GM23338 (cell line): ENCODE results near the gene SAP130. TPM values are rescaled to one million over a fixed set of nuclear protein-coding genes. Genes with fewer than 3 reads are reported as not detected.

ENCODE experiments used
- ATAC-seq: fragments of 200-7000 bp; cut with Tn5 transposase; 3 replicates; pipeline ENCODE4 v1.9.1; 2020
- DNase-seq: peaks from one replicate; pipeline ENCODE4 v3.0.0-alpha.2; 2015; ENCODE audit warnings: low spot score
- H2AFZ ChIP-seq: fragments of 200-600 bp; sonication (generic); 2 replicates; pipeline ENCODE4 v1.8.0; 2016; ENCODE audit warnings: antibody characterized with exemption, mild to moderate bottlenecking, moderate library complexity
- H3F3A ChIP-seq: fragments of 200-600 bp; sonication (generic); replicated peaks from 2 replicates; pipeline ENCODE4 v1.8.0; 2017; ENCODE audit warnings: antibody characterized with exemption, mixed run types, low read depth
- H3K27ac ChIP-seq: fragments of 200-600 bp; sonication (generic); 2 replicates; pipeline ENCODE4 v1.6.1; 2016; ENCODE audit warnings: low read depth
- H3K27me3 ChIP-seq: fragments of 200-600 bp; sonication (generic); 2 replicates; pipeline ENCODE4 v1.8.0; 2016; ENCODE audit warnings: mild to moderate bottlenecking, mixed run types, moderate library complexity; ENCODE audit not compliant: insufficient read depth
- H3K36me3 ChIP-seq: fragments of 200-600 bp; sonication (generic); 2 replicates; pipeline ENCODE4 v1.8.0; 2016; ENCODE audit warnings: mild to moderate bottlenecking; ENCODE audit not compliant: insufficient read depth
- H3K4me1 ChIP-seq: fragments of 200-600 bp; sonication (generic); 2 replicates; pipeline ENCODE4 v1.8.0; 2016; ENCODE audit warnings: mild to moderate bottlenecking, moderate library complexity; ENCODE audit not compliant: insufficient read depth
- H3K4me2 ChIP-seq: fragments of 200-600 bp; sonication (generic); 2 replicates; pipeline ENCODE4 v1.7.1; 2017; ENCODE audit warnings: mixed run types
- H3K4me3 ChIP-seq: fragments of 200-600 bp; sonication (generic); 2 replicates; pipeline ENCODE4 v1.6.1; 2016; ENCODE audit warnings: mixed run types
- H3K79me2 ChIP-seq: fragments of 200-600 bp; sonication (generic); replicated peaks from 2 replicates; pipeline ENCODE4 v1.8.0; 2017; ENCODE audit warnings: mild to moderate bottlenecking; ENCODE audit not compliant: insufficient read depth
- H3K9me2 ChIP-seq: fragments of 200-600 bp; sonication (generic); 2 replicates; pipeline ENCODE4 v1.8.0; 2017; ENCODE audit not compliant: insufficient read depth
- H4K20me1 ChIP-seq: fragments of 200-600 bp; sonication (generic); replicated peaks from 2 replicates; pipeline ENCODE4 v1.8.0; 2017; ENCODE audit warnings: mild to moderate bottlenecking; ENCODE audit not compliant: insufficient read depth
- H3K27ac Mint-ChIP-seq: 2 replicates; pipeline ENCODE4 v1.8.0; 2020; ENCODE audit warnings: inconsistent platforms, mild to moderate bottlenecking, moderate library complexity, mixed read lengths
- H3K27me3 Mint-ChIP-seq: 3 replicates; pipeline ENCODE4 v1.8.0; 2022; ENCODE audit warnings: low read depth, mild to moderate bottlenecking, moderate library complexity, mixed read lengths, inconsistent platforms; ENCODE audit not compliant: insufficient read depth, poor library complexity
- H3K36me3 Mint-ChIP-seq: 3 replicates; pipeline ENCODE4 v1.8.0; 2021; ENCODE audit warnings: low read depth, mild to moderate bottlenecking, inconsistent platforms, moderate library complexity, mixed read lengths
- H3K4me1 Mint-ChIP-seq: 3 replicates; pipeline ENCODE4 v1.8.0; 2020; ENCODE audit warnings: mild to moderate bottlenecking, inconsistent platforms, mixed read lengths
- H3K4me3 Mint-ChIP-seq: 3 replicates; pipeline ENCODE4 v1.8.0; 2021; ENCODE audit warnings: moderate library complexity, mild to moderate bottlenecking, inconsistent platforms, mixed read lengths
- H3K9me3 Mint-ChIP-seq: 3 replicates; pipeline ENCODE4 v1.8.0; 2020; ENCODE audit warnings: moderate library complexity, mild to moderate bottlenecking, inconsistent platforms, mixed read lengths
- EZH2 ChIP-seq: fragments of 200-600 bp; sonication (generic); IDR thresholded peaks from one replicate; pipeline ENCODE4 v1.8.0; 2017; ENCODE audit warnings: antibody characterized with exemption, mild to moderate bottlenecking, low read depth; ENCODE audit not compliant: unreplicated experiment
- EZH2phosphoT487 ChIP-seq: fragments of 200-600 bp; sonication (generic); IDR thresholded peaks from one replicate; pipeline ENCODE4 v1.8.1; 2018; ENCODE audit warnings: antibody characterized with exemption; ENCODE audit not compliant: unreplicated experiment
- NANOG ChIP-seq: IDR thresholded peaks from 2 replicates; pipeline ENCODE4 v1.6.1; 2016; ENCODE audit warnings: antibody characterized with exemption, borderline replicate concordance
- STAT1 ChIP-seq: IDR thresholded peaks from one replicate; pipeline ENCODE4 v1.6.1; 2016; ENCODE audit warnings: antibody characterized with exemption; ENCODE audit not compliant: unreplicated experiment
- polyA plus RNA-seq: library from polyadenylated mRNA; unstranded; fragments of >200 nt; fragmentation: Nextera tagmentation; extraction: Ambion mirVana; gene quantifications from 2 replicates; pipeline ENCODE4 v1.2.1, GENCODE V29; 2016
- total RNA-seq: library from RNA; depleted of rRNA; stranded (reverse); fragments of >200 nt; shearing (Covaris generic); gene quantifications from 2 replicates; pipeline ENCODE4 v1.2.3, GENCODE V29; 2014
- TF ChIP-seq, protein P1 (sequence below), 2 experiments: fragments of 200-600 bp in 1 of 2; sonication (generic) in 1 of 2; conservative IDR thresholded peaks; 2 replicates each; pipeline versions ENCODE4 v1.5.1 to v1.6.1; 2016 to 2017; ENCODE audit warnings: antibody characterized with exemption in 2 of 2, low read depth in 2 of 2, mild to moderate bottlenecking in 2 of 2, moderate library complexity in 1 of 2

Gene SAP130
- total and polyA plus RNA-seq, 2 experiments from 2014 or later: 19.5 to 35.1 TPM

DNA sequence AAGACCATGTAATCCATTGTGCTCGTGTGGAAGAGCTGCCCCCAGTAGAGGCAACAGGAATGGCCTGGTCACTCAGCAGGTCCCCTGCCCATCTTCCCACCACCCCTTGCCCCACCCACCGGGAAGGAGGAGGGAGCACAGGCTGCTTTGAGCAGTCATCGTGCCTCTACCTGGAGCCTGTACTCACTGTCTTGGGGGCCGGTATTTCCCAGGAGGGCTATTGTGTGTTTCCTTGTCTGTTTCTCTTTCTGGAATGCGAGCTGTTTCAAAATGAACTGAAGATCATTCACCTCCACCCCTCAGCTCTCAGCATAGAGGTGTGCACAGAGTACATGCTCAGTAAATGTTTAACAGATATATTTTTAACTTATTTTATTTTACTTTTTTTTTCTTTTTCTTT lies 134.4 kb downstream of the SAP130 start:
- Mint-ChIP-seq H3K9me3 (no peaks in the 10 kb centered on the region; the same call in 2 of the 3 replicates), H3K4me3 (no peak overlapping the region), H3K4me1 (peaks cover 18% of the 10 kb centered on the region), H3K36me3 (no peaks in the 10 kb centered on the region), H3K27ac (no peak overlapping the region), H3K27me3 (peaks cover 3% of the 10 kb centered on the region)
- Histone ChIP-seq H3K4me1 (peaks cover 7% of the 10 kb centered on the region; the same call in 1 of the 2 replicates), H3K27ac (no peak overlapping the region), H3K36me3 (no peaks in the 10 kb centered on the region), H3K79me2 (no peaks in the 10 kb centered on the region), H3K9me2 (0 out of 2 replicates have a peak, but pooled peaks cover 4% of the 10 kb centered on the region), H4K20me1 (no peaks in the 10 kb centered on the region; the same call in 1 of the 2 replicates), H3K4me3 (no peak overlapping the region), H3F3A (no peaks in the 10 kb centered on the region), H3K4me2 (no peak overlapping the region), H2AFZ (peak overlapping the region; percentile 50; the same call in 1 of the 2 replicates), H3K27me3 (no peaks in the 10 kb centered on the region)
- ATAC-seq (peak; percentile 92), DNase-seq (peak; percentile 56)
- TF ChIP-seq EZH2phosphoT487: no peak
- TF ChIP-seq STAT1: no peak

DNA sequence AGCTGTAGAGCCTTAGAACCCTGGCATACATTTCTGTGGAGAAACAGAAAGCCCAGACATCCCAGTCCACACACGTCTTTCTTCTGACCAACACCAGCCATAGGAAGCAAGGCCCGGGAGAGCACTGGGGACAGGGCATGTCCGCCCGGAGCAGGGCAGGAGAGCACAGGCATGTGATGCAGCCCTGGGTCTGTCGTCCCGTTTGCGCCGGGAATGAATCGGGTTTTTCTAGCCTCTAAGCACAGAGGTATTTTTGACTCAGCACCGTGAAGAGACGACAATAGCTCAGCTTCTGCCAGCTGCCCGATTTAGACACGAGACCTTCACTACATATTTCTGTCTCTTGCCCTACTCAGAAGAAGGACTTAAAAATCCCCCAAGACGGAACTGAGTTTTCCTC lies 134.8 kb downstream of the SAP130 start:
- H3K27me3 ChIP-seq: no peaks in the 10 kb centered on the region
- H3K36me3 ChIP-seq: no peaks in the 10 kb centered on the region
- H3K9me3 Mint-ChIP-seq: no peaks in the 10 kb centered on the region; the same call in 2 of the 3 replicates
- H2AFZ ChIP-seq: peak overlapping the region; percentile 50; the same call in 1 of the 2 replicates
- no peak overlapping the region for H3K27ac ChIP-seq
- H3K4me1 Mint-ChIP-seq: peaks cover 18% of the 10 kb centered on the region
- no peak overlapping the region for H3K27ac Mint-ChIP-seq
- TF ChIP-seq NANOG (no peak), EZH2 (no peak), EZH2phosphoT487 (no peak)
- TF ChIP-seq, protein P1, sequence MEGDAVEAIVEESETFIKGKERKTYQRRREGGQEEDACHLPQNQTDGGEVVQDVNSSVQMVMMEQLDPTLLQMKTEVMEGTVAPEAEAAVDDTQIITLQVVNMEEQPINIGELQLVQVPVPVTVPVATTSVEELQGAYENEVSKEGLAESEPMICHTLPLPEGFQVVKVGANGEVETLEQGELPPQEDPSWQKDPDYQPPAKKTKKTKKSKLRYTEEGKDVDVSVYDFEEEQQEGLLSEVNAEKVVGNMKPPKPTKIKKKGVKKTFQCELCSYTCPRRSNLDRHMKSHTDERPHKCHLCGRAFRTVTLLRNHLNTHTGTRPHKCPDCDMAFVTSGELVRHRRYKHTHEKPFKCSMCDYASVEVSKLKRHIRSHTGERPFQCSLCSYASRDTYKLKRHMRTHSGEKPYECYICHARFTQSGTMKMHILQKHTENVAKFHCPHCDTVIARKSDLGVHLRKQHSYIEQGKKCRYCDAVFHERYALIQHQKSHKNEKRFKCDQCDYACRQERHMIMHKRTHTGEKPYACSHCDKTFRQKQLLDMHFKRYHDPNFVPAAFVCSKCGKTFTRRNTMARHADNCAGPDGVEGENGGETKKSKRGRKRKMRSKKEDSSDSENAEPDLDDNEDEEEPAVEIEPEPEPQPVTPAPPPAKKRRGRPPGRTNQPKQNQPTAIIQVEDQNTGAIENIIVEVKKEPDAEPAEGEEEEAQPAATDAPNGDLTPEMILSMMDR (conservative IDR thresholded peaks at IDR 0.05; ENCODE audit: low read depth in 2 of 2): no peak
- H3K4me3 ChIP-seq: no peak overlapping the region
- ATAC-seq (peak; percentile 34), DNase-seq (peak; percentile 27)
- H3K79me2 ChIP-seq: 0 out of 2 replicates have a peak, but pooled peaks cover 3% of the 10 kb centered on the region
- H3K4me2 ChIP-seq: no peak overlapping the region
- H3K4me3 Mint-ChIP-seq: no peak overlapping the region
- H3F3A ChIP-seq: peaks cover 2% of the 10 kb centered on the region; the same call in 1 of the 2 replicates
- H4K20me1 ChIP-seq: no peaks in the 10 kb centered on the region; the same call in 1 of the 2 replicates
- no peaks in the 10 kb centered on the region for H3K36me3 Mint-ChIP-seq
- H3K9me2 ChIP-seq: 0 out of 2 replicates have a peak, but pooled peaks cover 4% of the 10 kb centered on the region
- peaks cover 1% of the 10 kb centered on the region for H3K27me3 Mint-ChIP-seq
- H3K4me1 ChIP-seq: peaks cover 7% of the 10 kb centered on the region; the same call in 1 of the 2 replicates

DNA sequence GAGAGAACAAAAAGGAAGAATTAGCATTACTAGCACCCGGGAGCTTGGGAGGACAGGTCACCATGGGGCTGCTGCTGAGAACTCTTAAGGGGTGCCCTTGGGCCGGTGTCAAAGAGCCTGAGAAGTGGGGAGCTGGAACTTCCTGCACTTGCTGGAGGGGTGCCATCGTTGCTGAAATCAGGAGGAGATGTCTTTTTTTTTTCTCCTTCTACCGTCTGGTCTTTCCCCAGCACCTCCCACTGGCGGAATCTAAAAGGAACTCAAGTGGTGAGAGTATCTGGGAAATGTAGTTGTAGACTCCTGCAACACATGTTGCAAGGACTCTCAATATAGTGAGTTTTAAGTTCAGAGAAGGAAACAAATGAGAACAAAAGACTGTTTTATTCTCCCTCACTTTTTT lies 136.0 kb downstream of the SAP130 start:
- TF ChIP-seq, protein P1 (conservative IDR thresholded peaks at IDR 0.05; ENCODE audit: low read depth in 2 of 2): 0 out of 4 replicates have a peak, but pooled peaks of 1 of the 2 experiments have one; percentile 18
- TF ChIP-seq EZH2: no peak
- H3K4me1 ChIP-seq: peaks cover 13% of the 10 kb centered on the region
- Mint-ChIP-seq H3K27ac (no peak overlapping the region), H3K27me3 (no peaks in the 10 kb centered on the region), H3K4me1 (peaks cover 25% of the 10 kb centered on the region), H3K9me3 (no peaks in the 10 kb centered on the region; the same call in 2 of the 3 replicates), H3K4me3 (no peak overlapping the region), H3K36me3 (no peaks in the 10 kb centered on the region)
- H4K20me1 ChIP-seq: no peaks in the 10 kb centered on the region; the same call in 1 of the 2 replicates
- H3K79me2 ChIP-seq: peaks cover 15% of the 10 kb centered on the region
- no peaks in the 10 kb centered on the region for H3K27me3 ChIP-seq
- peak; percentile 63 for DNase-seq
- H3K36me3 ChIP-seq: no peaks in the 10 kb centered on the region
- peak; percentile 43 for ATAC-seq
- no peak overlapping the region for H3K4me3 ChIP-seq
- peaks cover 4% of the 10 kb centered on the region; the same call in 1 of the 2 replicates for H3F3A ChIP-seq
- peak overlapping the region; percentile 70 for H2AFZ ChIP-seq
- H3K9me2 ChIP-seq: 0 out of 2 replicates have a peak, but pooled peaks cover 4% of the 10 kb centered on the region
- no peak overlapping the region for H3K4me2 ChIP-seq
- no peak overlapping the region; the same call in 1 of the 2 replicates for H3K27ac ChIP-seq
